WTC11 (cell line): ENCODE measurements around the gene TGIF1. TPM values are rescaled to one million over a fixed set of nuclear protein-coding genes. Genes with fewer than 3 reads are reported as not detected.
"Not testable (repeated sequence)": the region's sequence is repeated elsewhere in the genome, so short reads cannot be mapped to it uniquely, and the experiment has no call there.

Experiments
- ATAC-seq: fragments of 200-7000 bp; cut with Tn5 transposase; 2 replicates; pipeline ENCODE4 v1.10.0; 2021; ENCODE audit warnings: mild to moderate bottlenecking, moderate library complexity
- CTCF ChIA-PET: fragments of 300-600 bp; sonication (Branson Sonifier 250); formaldehyde crosslinking; loops from one replicate; lab custom pipeline; 2021; ENCODE audit warnings: antibody characterized with exemption; lab: Charles Lee
- POLR2A ChIA-PET: fragments of 350-600 bp; sonication (Branson Sonifier 250); formaldehyde crosslinking; loops from one replicate; lab custom pipeline; 2021; ENCODE audit warnings: antibody characterized with exemption; lab: Charles Lee
- DNase-seq: peaks from one replicate; pipeline ENCODE4 v3.0.0; 2021; ENCODE audit warnings: low spot score
- H3K27ac Mint-ChIP-seq: 2 replicates; pipeline ENCODE4 v1.8.0; 2021; ENCODE audit warnings: mixed read lengths
- H3K27me3 Mint-ChIP-seq: 2 replicates; pipeline ENCODE4 v1.8.0; 2021; ENCODE audit warnings: low read depth, mild to moderate bottlenecking, moderate library complexity, mixed read lengths
- H3K36me3 Mint-ChIP-seq: 2 replicates; pipeline ENCODE4 v1.8.0; 2021; ENCODE audit warnings: mixed read lengths
- H3K4me1 Mint-ChIP-seq: 2 replicates; pipeline ENCODE4 v1.8.0; 2022; ENCODE audit warnings: mixed read lengths
- H3K4me3 Mint-ChIP-seq: 2 replicates; pipeline ENCODE4 v1.8.0; 2021; ENCODE audit warnings: mild to moderate bottlenecking, moderate library complexity, mixed read lengths
- H3K9me3 Mint-ChIP-seq: 2 replicates; pipeline ENCODE4 v1.8.0; 2021; ENCODE audit warnings: mixed read lengths
- ATF6 ChIP-seq: sonication (generic); formaldehyde crosslinking; IDR thresholded peaks from 2 replicates; pipeline ENCODE4 v1.8.1; 2023; ENCODE audit warnings: mild to moderate bottlenecking, missing genetic modification reagents
- CTCF ChIP-seq: fragments of 200-600 bp; IDR thresholded peaks from 2 replicates; pipeline ENCODE4 v1.8.0; 2022; ENCODE audit warnings: antibody characterized with exemption
- ESRRA ChIP-seq: sonication (generic); formaldehyde crosslinking; IDR thresholded peaks from 2 replicates; pipeline ENCODE4 v1.8.1; 2022; ENCODE audit warnings: mild to moderate bottlenecking, missing genetic modification reagents, borderline replicate concordance
- FOXJ3 ChIP-seq: sonication (generic); formaldehyde crosslinking; IDR thresholded peaks from 2 replicates; pipeline ENCODE4 v1.9.0; 2021; ENCODE audit warnings: missing genetic modification reagents, mild to moderate bottlenecking, borderline replicate concordance
- FOXP1 ChIP-seq: sonication (generic); formaldehyde crosslinking; IDR thresholded peaks from 2 replicates; pipeline ENCODE4 v1.8.0; 2022; ENCODE audit warnings: missing genetic modification reagents, mild to moderate bottlenecking, moderate library complexity, borderline replicate concordance
- FOXP4 ChIP-seq: sonication (generic); formaldehyde crosslinking; IDR thresholded peaks from 2 replicates; pipeline ENCODE4 v1.8.0; 2022; ENCODE audit warnings: mild to moderate bottlenecking, missing genetic modification reagents
- GRHL2 ChIP-seq: fragments of 250-450 bp; sonication (Bioruptor Pico); IDR thresholded peaks from 2 replicates; pipeline ENCODE4 v1.8.0; 2022; ENCODE audit warnings: mild to moderate bottlenecking, moderate library complexity; ENCODE audit not compliant: insufficient replicate concordance, severe bottlenecking
- MAX ChIP-seq: sonication (generic); formaldehyde crosslinking; IDR thresholded peaks from 2 replicates; pipeline ENCODE4 v1.8.0; 2022; ENCODE audit warnings: mild to moderate bottlenecking, missing genetic modification reagents
- NFATC4 ChIP-seq: fragments of 250-450 bp; sonication (Bioruptor Pico); IDR thresholded peaks from 2 replicates; pipeline ENCODE4 v1.9.0; 2021; ENCODE audit warnings: mild to moderate bottlenecking
- NFE2L1 ChIP-seq: sonication (generic); formaldehyde crosslinking; IDR thresholded peaks from 2 replicates; pipeline ENCODE4 v1.8.1; 2023; ENCODE audit warnings: missing genetic modification reagents
- NR2C2 ChIP-seq: sonication (generic); formaldehyde crosslinking; IDR thresholded peaks from 2 replicates; pipeline ENCODE4 v1.8.0; 2022; ENCODE audit warnings: mild to moderate bottlenecking, missing genetic modification reagents
- OVOL2 ChIP-seq: fragments of 250-450 bp; sonication (Bioruptor Pico); IDR thresholded peaks from 2 replicates; pipeline ENCODE4 v1.9.0; 2021; ENCODE audit warnings: mild to moderate bottlenecking, borderline replicate concordance
- ZNF232 ChIP-seq: sonication (generic); formaldehyde crosslinking; IDR thresholded peaks from 2 replicates; pipeline ENCODE4 v1.8.0; 2022; ENCODE audit warnings: mild to moderate bottlenecking, missing genetic modification reagents
- ZNF281 ChIP-seq: sonication (generic); formaldehyde crosslinking; IDR thresholded peaks from 2 replicates; pipeline ENCODE4 v1.8.0; 2023; ENCODE audit warnings: mild to moderate bottlenecking, missing genetic modification reagents
- total RNA-seq: library from RNA; stranded (reverse); gene quantifications from 3 replicates; pipeline ENCODE4 v1.2.3, GENCODE V29; 2021

The TGIF1 gene
- total RNA-seq, 1 experiment from 2014 or later = 206 TPM

- Mint-ChIP-seq H3K4me1 (peaks cover 13% of the 10 kb centered on the region), H3K27ac (no peak overlapping the region), H3K36me3 (no peaks in the 10 kb centered on the region), H3K27me3 (no peaks in the 10 kb centered on the region; the same call in 1 of the 2 replicates)
- ChIA-PET CTCF (interaction anchor here (1.2 kb wide), 1 partner anchor 114 kb away, joined by 3 read pairs; no protein-coding TSS in a partner anchor), POLR2A (no interaction called here)
- ATAC-seq = no peak
- TF ChIP-seq GRHL2 (CRISPR knock-in tag) (no peak), MAX (CRISPR knock-in tag) (no peak), ZNF281 (CRISPR knock-in tag) (no peak), ATF6 (CRISPR knock-in tag) (no peak), ESRRA (CRISPR knock-in tag) (no peak), NFATC4 (no peak), FOXP4 (no peak)
- TF ChIP-seq, all 79 proteins: peak for 0
- DNase-seq = no peak
- no peak overlapping the region for H3K4me3 Mint-ChIP-seq
- H3K9me3 Mint-ChIP-seq = peaks cover 6% of the 10 kb centered on the region; the same call in 1 of the 2 replicates
Measured at GRCh38 chr18:3411327-3411726, 38.6 kb upstream of the TGIF1 start.

GRCh38 chr18:3411854-3412268 lies 38.1 kb upstream of the TGIF1 start:
- TF ChIP-seq ZNF232 (CRISPR knock-in tag) = no peak
- TF ChIP-seq FOXJ3 (CRISPR knock-in tag) = no peak
- TF ChIP-seq NFE2L1 (CRISPR knock-in tag) = no peak
- TF ChIP-seq FOXP1 (CRISPR knock-in tag) = no peak
- TF ChIP-seq CTCF = no peak
- TF ChIP-seq NR2C2 (CRISPR knock-in tag) = no peak
- no peak for TF ChIP-seq OVOL2
- DNase-seq (peak; percentile 38), ATAC-seq (peak; percentile 78)
- Mint-ChIP-seq H3K27me3 (no peaks in the 10 kb centered on the region; the same call in 1 of the 2 replicates), H3K4me1 (peaks cover 13% of the 10 kb centered on the region), H3K36me3 (no peaks in the 10 kb centered on the region), H3K4me3 (peak overlapping the region; percentile 10; the same call in 1 of the 2 replicates), H3K9me3 (peaks cover 4% of the 10 kb centered on the region; the same call in 1 of the 2 replicates), H3K27ac (no peak overlapping the region)
- POLR2A ChIA-PET = no interaction called here
- CTCF ChIA-PET = interaction anchor here (1.2 kb wide), 1 partner anchor 115 kb away, joined by 3 read pairs; no protein-coding TSS in a partner anchor

GRCh38 chr18:3412528-3412927 lies 37.4 kb upstream of the TGIF1 start:
- peaks cover 13% of the 10 kb centered on the region for H3K4me1 Mint-ChIP-seq
- ATAC-seq, H3K9me3 Mint-ChIP-seq, H3K4me3 Mint-ChIP-seq, H3K36me3 Mint-ChIP-seq, POLR2A ChIA-PET, DNase-seq, CTCF ChIA-PET, H3K27me3 Mint-ChIP-seq, H3K27ac Mint-ChIP-seq: not testable (repeated sequence)
